ENCODE data around the gene NOG.

GRCh38 chr17:56577190-56577842 is 16.2 kb upstream of the NOG start:
- TF ChIP-seq, protein P1, sequence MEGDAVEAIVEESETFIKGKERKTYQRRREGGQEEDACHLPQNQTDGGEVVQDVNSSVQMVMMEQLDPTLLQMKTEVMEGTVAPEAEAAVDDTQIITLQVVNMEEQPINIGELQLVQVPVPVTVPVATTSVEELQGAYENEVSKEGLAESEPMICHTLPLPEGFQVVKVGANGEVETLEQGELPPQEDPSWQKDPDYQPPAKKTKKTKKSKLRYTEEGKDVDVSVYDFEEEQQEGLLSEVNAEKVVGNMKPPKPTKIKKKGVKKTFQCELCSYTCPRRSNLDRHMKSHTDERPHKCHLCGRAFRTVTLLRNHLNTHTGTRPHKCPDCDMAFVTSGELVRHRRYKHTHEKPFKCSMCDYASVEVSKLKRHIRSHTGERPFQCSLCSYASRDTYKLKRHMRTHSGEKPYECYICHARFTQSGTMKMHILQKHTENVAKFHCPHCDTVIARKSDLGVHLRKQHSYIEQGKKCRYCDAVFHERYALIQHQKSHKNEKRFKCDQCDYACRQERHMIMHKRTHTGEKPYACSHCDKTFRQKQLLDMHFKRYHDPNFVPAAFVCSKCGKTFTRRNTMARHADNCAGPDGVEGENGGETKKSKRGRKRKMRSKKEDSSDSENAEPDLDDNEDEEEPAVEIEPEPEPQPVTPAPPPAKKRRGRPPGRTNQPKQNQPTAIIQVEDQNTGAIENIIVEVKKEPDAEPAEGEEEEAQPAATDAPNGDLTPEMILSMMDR (IDR thresholded peaks at IDR 0.05), result no peak
- TF ChIP-seq POLR2A (IDR thresholded peaks at IDR 0.05), result no peak
